T-helper 1 cell treated with Interleukin-12 subunit alpha and Interleukin-12 subunit beta and Interleukin-4 antibody, amounts not matched to agents 30 ng/mL and 1 ng/mL, for 36 hours (primary cell): Measurements from ENCODE around the gene C9. TPM values are rescaled to one million over a fixed set of nuclear protein-coding genes. Genes with fewer than 3 reads are reported as not detected.
"Not testable (repeated sequence)": the region's sequence is repeated elsewhere in the genome, so short reads cannot be mapped to it uniquely, and the experiment has no call there.

Source experiments
- intact Hi-C: fragments of 100-400 bp; cut with micrococcal nuclease; formaldehyde crosslinking; loops from one replicate; pipeline ENCODE4 v1.15.1; 2024
- total RNA-seq: library from RNA; stranded (reverse); gene quantifications from 2 replicates; pipeline ENCODE4 v1.2.3, GENCODE V29; 2022

The C9 gene
- total RNA-seq, 1 donor from 2014 or later = not detected

DNA sequence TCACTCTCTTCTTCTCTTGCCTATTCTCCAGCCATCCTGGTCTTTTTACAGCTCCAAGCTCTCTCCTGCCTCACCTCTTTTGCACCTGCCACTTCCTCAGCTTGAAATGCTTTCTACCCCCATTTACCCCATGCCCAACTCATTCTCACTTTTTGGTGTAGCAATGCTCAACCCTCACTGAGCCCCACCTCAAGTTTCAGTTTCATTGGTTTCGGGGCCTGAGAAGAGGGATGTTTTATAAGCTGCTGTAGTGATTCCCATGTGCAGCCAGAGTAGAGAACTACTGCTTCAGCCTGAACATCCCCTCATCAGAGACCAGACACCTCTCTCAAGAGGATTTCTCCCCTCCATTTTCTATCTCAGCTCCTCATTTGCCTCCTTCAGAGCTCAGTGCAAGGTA, 99.8 kb downstream of the C9 start:
- intact Hi-C loops = loop anchor here (1.0 kb wide), 1 partner anchor 10 kb away; no protein-coding TSS in a partner anchor

DNA sequence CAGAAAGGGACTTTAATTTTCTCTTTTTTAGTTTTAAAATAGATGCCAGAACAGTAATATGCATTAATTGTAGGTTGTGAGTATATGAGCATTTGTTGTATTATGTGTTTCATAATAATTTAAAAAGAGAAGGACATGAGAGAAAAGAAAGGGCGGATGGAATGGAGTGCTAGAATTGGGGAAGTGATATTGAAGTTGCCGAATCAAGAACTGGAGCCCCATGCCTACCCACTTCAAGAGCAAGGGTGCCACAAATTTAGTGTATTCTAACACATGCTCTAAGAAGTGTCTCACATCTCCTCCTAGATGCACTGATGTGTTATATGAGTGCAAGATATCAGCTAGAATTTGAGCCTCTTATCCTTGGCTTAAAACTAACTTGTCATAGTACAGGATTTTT, 101.3 kb downstream of the C9 start:
- intact Hi-C loops = no loop called here

DNA sequence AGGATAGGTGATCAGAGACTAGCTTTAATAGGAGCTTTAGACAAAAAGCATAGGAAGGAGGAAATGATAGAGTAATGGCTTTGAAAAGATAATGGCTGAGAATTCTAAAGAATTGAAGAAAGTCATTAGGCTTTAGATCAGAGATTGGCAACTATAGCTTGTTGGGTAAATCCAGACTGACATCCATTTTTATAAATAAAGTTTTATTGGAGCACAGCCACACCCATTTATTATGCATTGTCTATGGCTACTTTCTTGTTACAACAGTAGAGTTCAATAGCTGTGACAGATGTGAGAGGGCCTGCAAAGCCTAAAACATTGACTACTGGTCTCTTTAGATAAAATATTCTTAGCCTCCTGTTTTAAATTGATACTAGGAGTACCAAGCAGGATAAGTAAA, 104.2 kb downstream of the C9 start:
- intact Hi-C loops = no loop called here

DNA sequence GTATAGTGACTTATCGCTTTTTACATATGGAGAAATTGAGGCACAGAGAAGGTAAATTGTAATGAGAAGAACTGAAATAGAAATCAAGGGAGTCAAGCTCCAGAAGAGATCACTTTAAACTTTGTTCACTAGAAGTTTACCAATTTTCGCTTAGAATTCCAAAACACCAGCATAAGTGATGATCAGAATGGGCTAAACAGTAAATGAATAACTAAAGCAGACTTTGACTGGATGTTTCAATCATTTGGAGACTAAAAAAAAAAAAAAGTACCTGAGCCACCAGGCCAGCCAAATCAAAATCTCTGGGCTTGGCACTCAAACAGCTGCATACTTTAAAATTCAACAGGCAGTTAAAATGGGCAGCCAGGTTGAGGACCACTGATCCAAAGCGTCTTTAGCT, 106.7 kb downstream of the C9 start:
- intact Hi-C loops = no loop called here

DNA sequence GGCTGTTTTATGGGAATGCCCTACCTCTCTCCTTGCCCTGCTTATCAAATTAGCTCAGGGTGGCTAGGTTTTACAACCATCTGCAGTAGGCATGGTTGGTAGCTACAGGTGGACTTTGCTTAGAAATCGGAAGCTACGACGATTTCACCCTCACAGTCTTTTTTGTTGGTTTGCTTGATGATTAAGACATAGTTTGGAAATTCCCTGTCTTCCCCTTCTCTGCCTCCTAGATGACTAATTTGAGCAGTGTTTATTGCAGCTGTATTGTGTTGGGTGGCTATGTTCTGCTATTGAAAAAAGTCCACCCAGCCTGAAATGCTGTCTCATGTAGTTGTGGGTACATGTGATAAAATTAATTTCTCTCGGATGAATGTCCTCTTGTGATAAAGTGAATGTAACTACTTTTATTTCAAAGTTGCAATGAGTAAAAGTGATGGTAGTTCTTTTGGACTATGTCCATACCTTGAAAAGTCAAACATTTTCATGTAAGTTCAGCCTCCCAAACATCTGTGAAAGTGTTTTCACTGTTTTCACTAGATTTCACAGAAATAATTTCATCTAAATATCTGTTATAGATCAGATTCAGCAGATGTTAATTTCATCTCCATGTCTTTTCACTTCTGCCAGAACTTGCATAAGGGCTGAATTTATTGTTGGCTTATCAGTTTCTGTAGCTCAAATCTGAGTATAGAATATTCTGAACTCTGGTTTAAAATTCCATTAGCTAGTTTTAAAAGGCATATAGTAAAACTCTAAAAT, 107.6 kb downstream of the C9 start:
- intact Hi-C loops = loop anchor here (1.0 kb wide), 2 partner anchors 18 to 39 kb away; no protein-coding TSS in a partner anchor

DNA sequence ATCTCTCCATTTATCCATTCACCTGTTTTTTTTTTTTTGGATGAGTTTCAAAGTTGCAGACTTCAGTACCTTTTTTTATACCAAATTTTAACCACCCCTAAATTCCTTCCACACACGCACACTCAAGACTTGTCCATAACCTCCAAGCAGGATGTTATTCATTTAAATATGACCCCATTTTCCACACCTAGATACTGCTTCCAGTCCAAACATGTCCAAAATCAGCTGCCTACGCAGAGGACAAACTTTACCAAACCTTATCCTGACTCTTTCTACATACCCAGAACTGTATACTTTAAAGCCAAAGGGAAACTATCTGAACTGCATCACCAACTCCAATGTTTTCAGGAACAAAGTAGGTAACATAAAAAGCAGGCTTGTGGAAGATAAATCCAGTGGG, 108.9 kb downstream of the C9 start:
- intact Hi-C loops = no loop called here

DNA sequence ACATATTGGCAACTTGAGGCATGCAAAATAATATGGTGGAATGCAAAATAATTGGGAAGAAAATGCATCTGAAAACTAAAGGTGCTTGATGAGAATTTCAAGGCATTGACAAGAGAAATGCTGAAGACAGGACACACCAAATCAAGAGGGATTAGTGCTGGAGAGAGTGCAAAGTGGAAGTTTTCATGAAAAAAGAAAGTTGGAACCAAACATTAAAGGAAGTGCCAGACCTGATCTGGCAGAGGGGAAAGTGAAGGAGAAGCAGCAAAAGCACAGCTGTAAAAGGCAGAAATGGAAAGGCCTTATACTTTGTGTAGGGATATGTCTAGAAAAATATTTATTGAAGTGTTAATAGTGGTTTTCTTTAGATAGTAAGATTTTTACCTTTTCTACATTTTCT, 109.6 kb downstream of the C9 start:
- intact Hi-C loops = no loop called here

DNA sequence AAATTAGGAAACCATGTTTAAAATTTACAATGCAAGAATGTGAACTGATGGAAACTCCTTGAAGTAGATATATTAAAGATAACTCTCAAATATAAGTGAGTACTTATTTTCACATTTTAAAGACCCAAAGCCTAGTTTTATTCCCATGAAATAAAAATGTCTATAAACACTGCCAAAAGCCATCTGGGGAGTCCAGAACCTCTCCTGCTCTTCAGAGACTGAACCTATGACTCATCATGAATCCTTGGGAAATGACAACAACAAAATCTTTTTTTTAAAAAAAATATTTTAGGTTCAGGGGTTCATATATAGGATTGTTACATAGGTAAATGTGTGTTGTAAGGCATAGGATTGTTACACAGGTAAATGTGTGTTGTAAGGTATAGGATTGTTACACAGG, 111.1 kb downstream of the C9 start:
- intact Hi-C loops = no loop called here

DNA sequence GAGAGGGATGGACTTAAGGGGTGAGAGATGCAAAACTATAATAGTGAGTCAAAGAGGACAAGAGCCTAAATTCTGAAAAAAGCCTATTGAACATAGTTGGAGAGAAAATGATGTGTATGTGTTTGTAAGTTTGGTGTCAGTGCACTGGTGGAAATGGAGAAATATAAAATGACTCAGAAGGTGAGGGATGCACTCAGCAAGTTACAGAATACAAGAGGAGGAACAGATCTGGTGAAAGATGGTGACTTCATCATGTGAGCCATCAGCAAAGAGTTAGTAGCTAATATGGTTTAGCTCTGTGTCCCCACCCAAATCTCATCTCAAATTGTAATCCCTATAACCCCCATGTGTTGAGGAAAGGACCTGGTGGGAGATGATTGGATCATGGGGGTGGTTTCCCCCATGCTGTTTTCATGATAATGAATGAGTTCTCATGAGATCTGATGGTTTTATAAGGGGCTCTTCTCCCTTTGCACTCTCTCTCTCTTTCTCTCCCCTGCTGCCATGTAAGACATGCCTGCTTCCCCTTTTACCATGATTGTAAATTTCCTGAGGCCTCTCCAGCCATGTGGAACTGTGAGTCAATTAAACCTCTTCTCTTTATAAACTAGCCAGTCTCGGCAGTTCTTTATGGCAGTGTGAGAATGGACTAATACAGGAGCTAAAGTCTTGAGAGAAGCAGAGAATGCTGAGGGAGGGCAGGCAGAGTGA, 114.6 kb downstream of the C9 start:
- intact Hi-C loops = no loop called here

DNA sequence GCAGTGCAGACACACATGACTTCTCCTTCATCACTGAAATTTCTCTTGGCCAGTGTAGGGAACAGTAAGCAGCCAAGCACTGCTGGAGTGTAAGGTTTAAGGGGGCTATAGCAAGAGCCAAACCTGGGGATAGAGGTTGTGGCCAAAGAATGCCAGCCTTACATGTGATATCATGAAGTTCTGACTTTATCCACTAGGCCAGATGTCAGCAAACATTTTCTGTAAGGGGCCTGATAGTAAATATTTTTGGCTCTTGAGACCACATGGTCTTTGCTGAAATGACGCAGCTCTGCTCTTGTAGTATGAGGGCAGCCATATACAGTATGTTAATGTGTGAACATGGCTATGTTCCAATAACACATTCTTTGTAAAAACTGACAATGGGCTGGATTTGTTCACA, 115.2 kb downstream of the C9 start:
- intact Hi-C loops = no loop called here

DNA sequence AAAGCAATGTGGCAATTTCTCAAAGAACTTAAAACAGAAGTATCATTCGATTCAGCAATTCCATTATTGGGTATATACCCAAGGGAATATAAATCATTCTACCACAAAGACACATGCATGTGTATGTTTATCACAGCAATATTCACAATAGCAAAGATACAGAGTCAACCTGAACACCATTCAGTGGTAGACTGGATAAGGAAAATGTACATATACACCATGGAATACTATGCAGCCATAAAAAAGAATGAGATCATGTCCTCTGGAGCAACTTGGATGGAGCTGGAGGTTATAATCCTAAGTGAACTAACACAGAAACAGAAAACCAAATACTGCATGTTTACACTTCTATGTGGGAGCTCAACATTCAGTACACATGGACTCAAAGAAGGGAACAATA, 123.5 kb downstream of the C9 start:
- intact Hi-C loops = no loop called here

DNA sequence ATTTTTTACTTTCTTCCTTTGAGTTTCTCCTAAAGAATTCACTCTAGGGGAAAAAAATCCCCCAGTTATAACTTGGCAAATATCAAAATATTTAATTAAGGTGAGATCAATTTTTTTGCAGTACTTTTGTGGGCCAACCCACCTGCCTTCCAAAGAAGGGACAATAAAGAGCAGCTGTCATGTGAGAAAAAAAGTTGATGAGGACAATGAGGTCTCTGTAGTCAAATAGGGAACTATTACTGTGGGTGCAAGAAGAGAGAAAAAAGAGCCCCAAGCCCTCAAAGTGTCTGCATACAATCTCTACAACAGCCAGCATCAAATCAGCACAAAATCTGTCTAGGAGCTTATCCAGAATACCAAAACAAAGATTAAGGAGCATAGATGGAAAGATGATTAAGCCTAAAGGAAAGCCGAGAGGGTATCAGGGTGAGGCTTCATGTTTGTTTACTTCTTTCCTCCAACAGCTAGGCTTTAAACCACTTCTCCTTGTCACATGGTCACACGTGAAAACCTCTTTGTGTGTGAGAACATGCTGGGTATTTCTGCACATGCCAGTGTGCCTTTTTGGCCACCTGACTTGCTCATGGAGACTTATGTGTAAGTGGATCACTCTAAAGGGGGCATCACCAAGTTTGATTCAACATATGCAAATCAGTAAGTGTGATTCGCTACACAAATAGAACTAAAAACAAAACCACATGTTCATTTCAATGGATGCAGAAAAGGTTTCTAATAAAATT, 125.8 kb downstream of the C9 start:
- intact Hi-C loops = no loop called here

DNA sequence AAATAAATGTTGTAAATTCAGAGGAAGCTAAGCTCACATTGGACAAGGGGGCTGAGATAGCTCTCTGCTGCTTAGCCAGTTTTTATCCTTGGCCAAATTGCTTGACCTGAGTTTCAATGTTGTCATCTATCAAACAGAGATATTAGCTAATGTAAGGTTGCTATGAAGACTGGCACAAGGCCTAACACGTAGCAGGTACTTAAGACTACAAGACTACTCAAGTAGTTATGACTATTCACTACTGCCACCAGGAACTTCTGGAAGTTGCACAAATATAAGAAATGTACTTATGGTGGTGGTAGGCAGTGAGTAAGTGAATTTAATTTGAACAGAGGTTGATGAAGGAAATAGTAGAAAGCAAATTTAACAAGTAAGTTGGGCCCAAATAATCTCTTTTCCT, 127.6 kb downstream of the C9 start:
- intact Hi-C loops = no loop called here

DNA sequence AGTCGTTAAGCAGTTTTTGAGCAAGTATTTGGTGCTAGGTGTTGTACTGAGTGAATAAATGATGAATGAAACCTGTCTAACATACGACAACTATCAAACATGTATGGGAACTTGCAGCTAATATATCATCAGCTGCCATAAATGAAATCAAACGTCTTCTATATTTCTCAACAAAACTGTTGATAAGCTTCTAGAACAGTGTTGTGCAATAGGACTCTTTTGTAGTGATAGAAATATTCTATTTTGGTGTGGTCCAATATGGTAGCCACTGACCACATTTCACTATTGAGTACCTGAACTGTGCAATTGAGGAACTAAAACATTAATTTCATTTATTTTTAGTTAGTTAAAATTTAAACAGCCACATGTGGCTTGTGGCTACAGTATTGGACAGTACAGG, 128.6 kb downstream of the C9 start:
- intact Hi-C loops = no loop called here

DNA sequence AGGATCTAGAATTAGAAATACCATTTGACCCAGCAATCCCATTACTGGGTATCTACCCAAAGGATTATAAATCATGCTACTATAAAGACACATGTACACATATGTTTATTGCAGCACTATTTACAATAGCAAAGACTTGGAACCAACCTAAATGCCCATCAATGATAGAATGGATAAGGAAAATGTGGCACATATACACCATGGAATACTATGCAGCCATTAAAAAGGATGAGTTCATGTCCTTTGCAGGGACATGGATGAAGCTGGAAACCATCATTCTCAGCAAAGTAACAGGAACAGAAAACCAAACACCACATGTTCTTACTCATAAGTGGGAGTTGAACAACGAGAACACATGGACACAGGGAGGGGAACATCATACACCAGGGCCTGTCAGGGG, 129.8 kb downstream of the C9 start:
- intact Hi-C loops = not testable (repeated sequence)

Other genes starting within 250 kb of the C9 start
- 237 and 262 TPM in 2 replicates for gene FYB1, start 144.9 kb downstream of the C9 start, total RNA-seq
- not detected in 2 replicates for gene DAB2, start 60.5 kb upstream of the C9 start, total RNA-seq